SIG-M5 treated with dmso at 0.1 percent for 504 hours (cell line): ENCODE results near the gene CARHSP1.
"Not testable (repeated sequence)": the region's sequence is repeated elsewhere in the genome, so short reads cannot be mapped to it uniquely, and the experiment has no call there.

Source experiments
- DNase-seq: peaks from one replicate; lab custom pipeline; 2025; ENCODE audit not compliant: unreplicated experiment; lab: John Stamatoyannopoulos, UW

CARHSP1 gene

DNA sequence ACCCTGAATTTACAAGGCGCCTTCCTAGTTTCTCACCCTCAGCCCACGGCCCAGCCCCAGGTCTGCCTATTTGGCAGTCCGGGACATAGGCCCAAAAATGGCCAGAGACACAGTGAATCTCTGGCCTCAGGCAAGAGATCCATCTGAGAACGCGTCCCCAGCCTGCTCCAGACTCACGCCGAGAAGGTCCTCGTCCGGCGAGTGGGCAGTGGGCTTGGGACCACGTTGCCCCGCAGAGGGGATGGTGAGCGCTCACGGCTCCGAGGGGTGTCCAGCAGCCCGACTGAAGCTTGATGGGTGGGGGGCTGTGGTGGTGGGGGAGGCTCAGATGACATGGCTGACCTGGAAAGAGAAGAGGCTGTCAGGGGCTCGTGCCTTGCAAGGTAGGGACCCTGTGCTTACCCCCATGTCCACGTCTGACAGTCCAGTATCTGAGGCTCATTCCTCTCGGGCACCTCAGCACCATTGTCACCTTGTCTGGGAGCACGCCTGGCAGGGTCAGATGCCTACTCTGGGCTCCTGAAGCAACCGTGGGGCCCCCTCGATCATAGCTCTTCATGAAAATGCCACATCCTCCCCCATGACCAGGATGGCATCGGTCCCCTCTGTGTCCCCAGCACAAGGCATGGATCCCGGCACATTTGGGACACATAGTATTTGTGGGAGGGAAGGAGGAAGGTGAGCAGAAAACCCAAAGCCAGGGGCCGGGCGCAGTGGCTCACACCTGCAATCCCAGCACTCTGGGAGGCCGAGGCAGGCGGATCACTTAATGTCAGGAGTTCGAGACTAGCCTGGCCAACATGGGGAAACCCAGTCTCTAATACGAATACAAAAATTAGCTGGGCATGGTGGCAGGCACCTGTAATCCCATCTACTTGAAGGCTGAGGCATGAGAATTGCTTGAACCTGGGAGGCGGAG, 9.6 kb downstream of the CARHSP1 start:
- DNase-seq = no peak

DNA sequence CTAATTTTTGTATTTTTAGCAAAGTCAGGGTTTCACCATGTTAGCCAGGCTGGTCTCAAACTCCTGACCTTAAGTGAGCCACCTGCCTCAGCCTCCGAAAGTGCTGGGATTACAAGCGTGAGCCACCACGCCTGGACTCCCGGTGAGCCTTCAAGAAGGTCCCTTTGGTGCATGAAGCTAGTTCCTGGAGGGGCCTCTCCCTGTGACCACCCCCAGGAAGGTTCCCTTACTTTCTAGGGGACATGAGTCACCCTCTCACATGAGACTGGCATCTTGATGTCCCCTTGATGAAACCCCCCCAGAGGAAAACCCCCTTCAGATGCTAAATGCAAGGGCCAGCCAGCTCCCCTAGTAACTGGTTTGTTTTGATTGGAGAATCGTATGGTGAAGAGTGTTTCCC, 12.8 kb downstream of the CARHSP1 start:
- DNase-seq = no peak

DNA sequence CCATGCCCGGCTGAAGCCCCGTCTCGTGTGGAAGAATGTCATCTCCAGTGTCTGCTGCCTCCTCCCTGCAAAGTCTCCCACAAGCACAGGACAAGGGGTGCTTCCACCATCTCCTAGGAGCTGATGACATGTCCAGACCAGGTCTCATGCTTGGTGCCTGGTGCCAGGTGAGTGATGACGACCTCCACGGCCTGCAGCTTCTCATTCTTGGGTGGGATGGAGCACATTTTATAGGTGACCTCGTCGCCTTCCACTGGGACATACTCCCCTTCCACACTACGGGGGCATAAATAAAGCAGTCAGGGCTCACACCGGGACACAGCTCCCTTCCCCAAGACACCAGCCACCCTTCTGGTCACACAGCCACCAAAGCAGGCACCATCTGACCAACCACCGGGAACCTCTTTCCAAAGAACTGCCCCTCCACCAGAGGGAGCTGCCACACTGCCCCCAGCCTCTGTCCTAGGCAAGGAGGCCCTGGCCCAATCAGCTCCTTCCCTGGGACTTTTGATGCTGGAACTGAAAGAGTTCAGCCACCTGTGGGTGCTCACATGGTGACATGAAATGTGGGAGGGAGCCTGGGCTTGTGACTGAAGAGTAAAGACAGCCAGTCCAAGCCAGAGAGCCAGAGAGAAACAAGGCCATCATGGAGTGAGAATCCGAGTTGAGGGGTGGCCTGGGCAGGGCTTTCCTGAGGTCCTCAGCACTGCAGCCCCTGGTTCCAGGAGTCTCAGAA, 13.6 kb downstream of the CARHSP1 start:
- no peak for DNase-seq

DNA sequence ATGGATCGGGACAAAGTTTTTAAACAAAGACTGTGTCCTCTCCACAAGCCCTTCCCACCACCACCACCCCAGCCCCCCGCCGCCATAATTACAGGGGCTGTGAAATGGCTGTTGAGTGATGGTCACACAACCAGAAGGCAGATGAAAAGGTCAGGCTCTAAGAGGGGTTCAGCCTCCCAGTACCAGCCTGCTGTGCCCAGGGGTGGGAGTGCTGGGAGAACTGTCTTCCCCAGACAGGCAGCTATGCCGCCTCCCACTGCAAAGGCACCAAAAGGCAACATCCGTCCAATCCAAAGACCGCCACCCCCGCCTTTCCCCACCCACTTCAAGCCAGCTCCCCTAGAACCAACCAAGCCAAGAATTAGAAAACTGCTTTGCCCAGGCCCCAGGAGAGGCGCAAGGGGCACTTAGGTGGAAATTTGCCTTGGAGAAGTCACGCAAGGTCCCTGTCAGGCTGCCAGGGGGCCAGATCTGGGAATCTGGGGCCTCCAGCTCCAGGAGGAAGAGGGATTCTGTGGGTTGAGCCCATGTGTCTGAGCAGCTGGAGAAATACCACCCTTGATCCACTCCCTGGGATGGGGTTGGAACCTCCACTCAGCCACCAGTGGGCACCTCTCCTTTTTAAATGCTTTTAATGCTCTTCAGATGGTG, 14.4 kb downstream of the CARHSP1 start:
- DNase-seq = no peak

DNA sequence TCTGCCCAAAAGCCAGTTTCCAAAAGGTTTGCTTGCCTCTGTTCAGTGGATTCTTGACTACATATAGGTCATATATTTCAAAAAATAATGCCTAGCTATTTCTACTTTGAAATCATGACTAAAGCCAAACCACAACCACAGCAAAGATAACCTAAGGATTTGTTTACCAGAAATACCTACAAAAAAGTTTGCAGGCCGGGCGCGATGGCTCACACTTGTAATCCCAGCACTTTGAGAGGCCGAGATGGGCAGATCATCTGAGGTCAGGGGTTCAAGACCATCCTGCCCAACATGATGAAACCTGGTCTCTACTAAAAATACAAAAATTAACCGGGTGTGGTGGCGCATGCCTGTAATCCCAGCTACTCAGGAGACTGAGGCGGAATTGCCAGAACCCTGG, 15.2 kb downstream of the CARHSP1 start:
- DNase-seq = no peak

DNA sequence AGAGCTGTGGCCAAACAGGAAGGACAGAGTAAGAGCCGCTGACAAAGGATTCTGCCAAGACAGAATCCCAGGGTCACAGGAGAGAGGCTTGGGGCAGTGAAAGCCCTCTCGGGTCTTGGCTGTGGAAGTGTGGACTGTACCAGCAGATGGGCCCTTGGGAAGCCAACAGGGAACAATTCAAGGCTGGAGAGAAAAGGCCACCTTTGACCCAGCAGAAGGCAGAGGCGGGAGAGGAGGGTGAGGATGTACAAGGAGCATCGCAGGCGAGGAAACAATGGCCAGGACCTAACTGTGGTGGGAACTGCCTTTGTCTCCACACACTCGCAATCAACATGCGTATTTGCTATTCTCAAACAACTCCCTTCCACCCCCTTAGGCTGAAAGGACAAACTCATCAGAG, 15.7 kb downstream of the CARHSP1 start:
- no peak for DNase-seq

DNA sequence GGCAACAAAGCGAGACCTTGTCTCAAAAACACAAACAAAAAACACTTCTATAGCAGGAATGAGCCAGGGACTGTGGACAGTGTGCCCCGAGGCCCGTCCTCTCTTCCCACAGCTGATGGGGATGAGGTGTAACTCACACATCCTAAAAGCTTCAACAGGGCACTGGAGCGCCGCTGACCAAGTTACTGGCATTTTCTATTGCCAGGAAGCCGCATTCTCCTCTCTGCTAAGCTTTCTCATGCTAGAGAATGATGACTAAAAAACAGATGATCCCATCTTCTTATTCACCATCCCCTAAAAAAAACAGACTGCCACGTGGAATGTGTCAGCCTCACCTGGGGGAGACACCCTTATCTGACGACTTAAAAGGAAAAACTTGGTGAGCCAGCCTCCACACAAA, 16.3 kb downstream of the CARHSP1 start:
- no peak for DNase-seq

DNA sequence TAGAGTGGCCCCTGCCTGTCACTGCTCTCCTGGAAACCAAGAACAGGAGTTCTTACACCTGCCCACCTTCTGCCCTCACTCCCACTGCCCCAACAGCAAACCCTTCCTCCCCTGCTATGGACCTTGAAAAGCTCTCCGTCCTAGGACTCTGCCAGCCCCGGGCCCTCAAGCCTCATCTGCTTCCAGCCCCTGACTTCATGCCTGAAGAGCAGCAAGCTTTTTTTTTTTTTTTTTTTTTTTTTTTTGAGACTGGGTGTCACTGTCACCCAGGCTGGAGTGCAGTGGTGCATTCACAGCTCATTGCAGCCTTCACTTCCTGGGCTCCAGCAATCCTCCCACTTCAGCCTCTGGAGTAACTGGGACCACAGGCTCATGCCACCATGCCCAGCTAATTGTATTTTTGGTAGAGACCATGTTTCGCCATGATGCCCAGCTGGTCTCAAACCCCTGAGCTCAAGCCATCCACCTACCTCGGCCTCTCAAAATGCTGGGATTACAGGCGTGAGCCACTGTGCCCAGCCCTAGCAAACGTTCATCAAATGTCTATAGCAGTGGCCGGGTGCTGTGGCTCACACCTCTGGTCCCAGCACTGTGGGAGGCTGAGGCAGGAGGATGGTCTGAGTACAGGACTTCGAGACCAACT, 16.9 kb downstream of the CARHSP1 start:
- DNase-seq = no peak

DNA sequence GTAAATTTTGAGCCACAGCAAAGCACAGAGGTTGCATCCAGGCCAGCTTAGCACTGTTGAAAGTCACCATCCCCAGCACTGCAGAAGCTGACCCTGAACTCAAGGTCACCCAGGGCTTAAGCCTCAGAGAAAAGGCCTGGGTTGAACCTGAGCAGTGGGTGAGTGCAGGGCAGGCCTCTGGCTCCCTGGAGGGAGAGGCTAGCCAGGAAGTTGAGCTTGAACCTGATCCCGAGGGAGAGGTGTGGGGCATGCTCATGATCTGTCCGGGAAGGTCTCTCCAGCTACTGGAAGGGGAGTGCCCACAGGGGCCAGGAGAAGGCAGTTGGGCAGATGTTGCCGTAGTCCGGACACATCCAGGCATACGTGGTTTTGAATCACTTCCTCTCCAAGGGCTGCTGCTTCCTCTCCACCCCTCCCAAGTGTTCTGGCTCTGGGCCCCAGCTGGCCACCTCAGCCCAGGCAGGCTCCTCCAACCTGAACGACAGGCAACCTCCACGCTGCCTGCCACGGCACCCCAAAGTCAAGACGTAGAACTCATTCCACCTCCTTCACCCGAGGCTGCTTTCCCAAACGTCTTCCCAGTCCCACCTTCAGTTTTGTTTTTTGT, 18.4 kb downstream of the CARHSP1 start:
- DNase-seq = no peak

DNA sequence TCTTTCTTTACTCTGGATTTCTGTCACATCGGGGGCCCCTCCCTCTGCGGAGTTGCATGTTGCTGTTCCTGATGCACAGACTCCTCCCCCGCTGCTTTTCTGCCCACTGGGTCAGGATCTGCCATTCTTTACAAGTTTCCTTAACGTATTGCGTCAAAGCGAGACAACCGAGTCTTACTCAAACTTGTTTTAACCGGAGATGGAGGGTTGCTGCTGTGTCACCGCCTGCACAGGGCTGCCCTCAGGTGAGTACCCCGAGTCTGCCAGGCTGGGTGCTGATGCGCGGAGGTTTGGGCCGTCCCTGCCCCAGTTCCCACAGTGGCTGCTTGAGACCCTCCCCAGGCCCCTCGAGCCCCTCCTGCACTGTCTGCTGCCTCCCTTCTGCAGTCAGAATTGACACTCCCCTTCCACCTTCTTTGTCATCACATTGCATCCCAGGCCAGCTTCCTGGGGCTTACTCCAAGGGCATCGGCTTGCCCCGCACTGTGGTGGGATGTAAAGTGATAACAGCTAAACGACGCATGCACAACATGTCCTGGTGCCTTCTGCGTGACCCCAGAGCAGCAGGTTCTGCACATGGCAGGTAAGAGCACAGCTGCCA, 19.3 kb downstream of the CARHSP1 start:
- DNase-seq = no peak

DNA sequence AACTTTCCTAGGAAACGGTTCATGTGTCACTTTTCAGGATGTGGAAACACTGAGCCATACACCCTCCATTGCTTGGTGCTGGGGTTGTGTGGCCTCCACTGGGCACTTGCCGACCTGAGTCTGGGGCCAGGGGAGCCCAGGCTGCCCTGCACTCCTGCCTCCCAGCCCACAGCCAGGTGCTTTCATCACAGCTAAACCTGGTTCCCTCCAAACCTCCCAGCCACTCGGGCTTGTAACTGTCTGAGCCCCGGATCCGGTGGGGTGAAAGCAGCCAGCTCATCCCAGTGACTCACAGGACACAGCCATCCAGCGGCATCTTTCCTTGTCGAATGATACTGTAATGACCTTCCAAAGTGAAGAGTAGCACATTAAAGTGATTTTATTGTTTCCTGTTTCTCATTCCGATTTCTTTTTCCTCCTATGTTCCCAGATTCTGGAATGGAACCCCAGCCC, 19.8 kb downstream of the CARHSP1 start:
- no peak for DNase-seq

DNA sequence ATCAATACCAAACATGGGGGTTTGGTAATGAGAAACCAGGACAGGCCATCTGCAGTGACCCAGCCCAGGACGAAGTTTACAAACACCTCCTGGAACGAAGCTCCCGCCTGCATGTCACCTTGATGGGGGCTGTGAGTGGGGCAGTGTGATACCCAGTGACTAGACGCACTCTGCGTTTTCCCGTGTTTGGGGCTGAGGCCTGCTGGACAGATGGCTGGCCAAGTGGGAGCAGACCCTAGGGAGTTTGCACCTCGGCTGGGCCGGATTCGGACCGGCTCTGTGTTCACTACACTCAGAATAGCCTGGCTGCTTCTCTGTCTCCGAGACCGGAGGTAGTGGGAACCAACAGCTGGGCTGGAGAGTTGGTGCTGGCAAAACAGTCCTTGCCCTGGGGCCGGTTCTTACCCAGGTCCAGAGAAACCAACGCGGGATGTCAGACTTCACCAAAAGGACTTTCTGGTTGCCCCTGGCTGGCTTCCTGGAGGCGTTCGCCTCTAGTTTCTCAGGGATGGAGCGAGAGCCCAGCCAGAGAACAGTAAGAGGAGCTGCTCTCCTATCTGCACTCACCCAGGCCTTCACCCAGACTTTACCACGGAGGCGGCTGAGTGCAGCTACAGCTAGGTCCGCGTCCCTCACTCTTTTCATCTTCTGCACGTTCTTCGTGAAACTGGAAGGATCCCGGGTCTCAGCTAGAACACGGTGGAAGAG, 20.4 kb downstream of the CARHSP1 start:
- DNase-seq = no peak

DNA sequence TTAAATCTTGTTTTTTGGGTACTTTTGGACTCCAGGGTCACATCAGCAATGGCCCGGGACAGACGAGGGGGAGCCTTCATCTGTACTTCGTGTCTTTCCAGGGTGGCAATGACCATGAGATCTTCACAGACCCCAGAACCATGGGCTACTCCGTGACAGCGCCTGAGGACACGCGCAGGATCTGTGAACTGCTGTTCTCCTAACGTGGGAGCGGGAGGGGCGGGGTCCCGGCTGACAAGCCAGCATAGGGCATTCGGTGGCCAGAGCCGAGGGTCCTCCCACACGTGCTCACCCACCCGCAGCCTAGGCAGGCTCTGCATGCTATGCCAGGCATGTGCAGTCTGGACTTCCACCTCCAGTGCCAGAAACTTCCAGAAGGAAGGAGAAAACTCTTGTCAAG, 21.2 kb downstream of the CARHSP1 start:
- DNase-seq = no peak

DNA sequence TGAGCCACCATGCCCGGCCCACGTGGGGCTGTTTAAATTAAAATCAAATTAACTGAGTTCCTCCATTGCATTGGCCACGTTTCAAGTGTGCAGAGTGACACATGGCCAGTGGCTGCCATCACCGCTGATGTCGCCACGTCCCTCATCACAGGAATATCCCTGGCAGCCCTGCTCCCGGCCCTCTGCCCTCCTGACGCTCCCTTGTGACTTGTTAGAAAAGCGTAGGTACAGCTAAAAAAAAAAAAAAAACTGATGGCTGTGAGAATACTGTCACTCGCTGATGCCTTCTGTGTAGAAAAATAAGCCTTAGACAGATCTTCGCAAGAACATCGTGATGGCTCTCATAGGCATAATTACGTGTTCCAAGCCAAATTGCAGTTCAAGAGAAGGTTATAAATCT, 21.7 kb downstream of the CARHSP1 start:
- no peak for DNase-seq

DNA sequence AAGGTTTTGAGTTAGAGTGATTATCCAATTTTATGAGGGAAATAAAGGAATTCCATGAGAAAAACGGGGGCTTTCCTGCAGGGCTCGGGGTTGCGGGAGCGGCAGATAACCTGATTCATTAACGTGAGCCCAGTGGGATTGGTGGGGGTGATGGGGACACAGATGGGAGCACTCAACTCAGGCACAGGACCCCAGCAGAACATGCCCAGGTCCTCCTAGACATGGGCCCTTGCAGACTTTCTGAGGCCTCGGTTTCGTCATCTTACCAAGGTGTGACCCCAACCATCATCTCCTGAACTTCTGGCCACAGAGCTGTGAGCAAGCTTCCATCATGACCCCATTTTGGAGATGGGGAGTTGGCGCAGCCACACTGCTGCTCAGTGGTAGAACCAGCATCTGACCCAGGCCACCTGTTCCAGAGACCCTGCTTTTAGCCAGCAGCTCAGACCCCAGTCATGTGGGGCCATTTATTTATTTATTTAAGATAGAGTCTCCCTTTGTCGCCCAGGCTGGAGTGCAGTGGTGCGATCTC, 22.3 kb downstream of the CARHSP1 start:
- no peak for DNase-seq

DNA sequence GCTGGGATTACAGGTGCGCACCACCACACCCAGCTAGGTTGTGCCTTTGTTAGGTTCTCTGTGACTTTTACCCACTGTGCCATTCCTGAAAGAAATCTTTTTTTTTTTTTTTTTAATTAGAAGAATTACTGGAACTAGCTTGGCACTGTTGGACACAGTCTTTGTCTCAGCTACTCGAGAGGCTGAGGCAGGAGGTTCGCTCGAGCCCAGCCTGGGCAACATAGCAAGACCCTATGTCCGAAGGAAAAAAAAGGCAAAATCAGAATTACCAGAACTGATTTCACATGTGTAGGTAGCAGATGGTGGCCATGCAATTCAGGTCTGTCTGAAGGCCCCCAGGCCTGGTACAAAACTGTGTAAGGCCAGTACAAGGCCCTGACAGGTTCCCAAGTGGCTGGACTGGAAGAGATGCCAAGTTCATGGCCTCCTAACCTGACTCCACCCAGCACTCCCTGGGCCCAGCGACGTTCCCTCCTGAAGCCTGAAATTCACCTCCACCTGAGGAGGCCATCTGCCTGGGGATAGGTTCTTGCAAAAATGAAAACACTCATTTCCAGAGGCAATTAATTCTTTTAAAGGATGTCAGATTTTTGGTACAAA, 23.0 kb downstream of the CARHSP1 start:
- DNase-seq = no peak

DNA sequence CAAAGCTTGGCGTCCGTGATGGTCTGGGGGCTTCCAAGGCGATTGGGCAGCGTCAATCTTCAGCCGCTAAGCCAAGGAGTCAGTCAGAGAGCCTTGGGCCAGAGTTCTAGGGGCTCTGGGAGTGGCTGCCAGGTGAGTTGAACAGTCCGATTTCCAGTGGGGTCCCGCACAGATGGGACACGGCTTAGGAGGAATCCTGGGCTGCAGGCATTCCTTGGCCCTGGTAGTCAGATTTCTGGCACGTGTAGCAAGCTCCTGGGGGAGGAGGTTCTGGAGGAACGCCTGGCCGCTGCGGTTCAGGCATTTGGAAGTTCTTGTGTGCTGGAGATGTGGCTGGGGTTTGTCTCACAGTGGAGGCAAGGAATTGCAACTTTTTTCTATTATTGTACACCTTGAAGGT, 25.5 kb downstream of the CARHSP1 start:
- not testable (repeated sequence) for DNase-seq

DNA sequence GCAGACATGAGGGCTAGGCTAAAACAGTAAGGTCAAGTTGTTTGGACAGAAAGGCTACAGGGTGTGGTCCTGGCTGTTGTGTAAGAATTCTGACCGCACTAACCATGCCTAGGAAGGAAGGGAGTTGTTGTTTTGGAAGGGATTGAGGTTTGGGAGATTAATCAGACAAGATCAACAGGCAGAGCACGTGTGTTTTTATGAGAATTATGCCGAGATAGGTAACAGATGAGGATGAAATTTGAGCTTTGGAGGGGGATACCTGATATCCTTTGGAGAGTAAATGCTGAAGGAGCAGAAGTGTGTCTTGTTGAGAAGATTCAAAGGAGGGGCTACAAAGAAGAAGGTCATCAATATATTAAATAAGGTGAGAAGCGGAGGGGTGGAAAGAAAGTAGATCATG, 26.8 kb downstream of the CARHSP1 start:
- DNase-seq = not testable (repeated sequence)

DNA sequence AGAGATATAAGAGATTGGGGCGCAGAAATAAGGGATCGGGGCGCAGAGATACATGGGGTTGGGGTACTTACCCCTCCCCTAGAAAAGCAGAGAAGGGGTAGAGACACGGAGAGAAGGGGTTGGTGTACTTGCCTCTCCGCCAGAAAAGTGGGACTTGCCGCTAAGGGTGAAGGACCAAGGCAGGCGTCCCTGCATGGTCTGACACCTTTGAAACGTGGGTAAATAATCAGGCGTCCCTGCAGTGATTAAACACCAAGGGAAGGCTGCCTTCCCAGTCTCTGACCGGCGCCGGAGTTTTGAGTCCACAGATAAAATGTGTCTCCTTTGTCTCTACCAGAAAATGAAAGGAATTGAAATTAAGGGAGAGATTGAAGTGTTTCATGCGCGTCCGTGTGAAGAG, 31.2 kb downstream of the CARHSP1 start:
- DNase-seq = not testable (repeated sequence)
